Activated CD4-positive, alpha-beta T cell treated with anti-CD3 and anti-CD28 coated beads, Interleukin-2, amount 50 U/mL, for 16 hours (primary cell): ENCODE results near the gene SMYD1.

ENCODE experiments used
- DNase-seq: peaks from one replicate; pipeline ENCODE4 v3.0.0-alpha.2; 2020

The SMYD1 gene

DNA sequence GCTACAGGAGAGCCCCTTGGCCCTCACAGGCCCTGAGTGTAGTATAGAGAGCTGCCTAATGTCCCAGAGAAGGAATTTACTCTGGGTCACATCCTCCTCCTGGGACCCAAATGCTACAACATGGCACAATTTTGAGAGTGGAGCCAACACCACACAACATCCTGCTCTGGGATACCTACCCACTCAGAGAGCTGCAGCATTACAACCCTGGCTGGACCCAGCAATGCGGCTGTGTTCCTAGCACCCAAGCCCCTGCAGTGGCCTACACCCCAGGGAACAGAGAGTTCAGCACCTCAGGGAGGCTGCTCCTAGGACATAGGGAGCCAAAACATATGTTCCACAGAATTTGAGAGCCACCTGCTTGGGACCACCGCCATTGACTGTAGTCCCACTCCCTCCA, 79.5 kb downstream of the SMYD1 start:
- no peak for DNase-seq

DNA sequence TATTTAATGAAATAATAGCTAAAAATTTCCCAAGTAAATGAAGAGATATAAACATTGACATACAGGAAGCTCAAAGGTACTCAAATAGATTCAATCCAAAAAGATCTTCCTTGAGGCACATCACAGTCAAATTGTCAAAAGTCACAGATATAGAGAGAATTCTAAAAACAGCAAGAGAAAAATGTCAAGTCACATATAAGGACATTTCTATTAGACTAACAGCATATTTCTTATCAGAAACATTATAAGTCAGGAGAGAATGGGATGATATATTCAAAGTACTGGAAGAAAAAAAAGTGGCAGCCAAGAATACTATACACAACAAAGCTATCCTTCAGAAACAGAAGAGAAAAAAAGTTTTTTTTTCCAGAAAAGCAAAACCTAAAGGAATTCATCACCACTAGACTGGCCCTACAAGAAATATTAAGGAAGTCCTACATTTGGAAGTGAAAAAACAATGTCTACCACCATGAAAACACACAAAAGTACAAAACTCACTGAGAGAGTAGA, 81.4 kb downstream of the SMYD1 start:
- no peak for DNase-seq

DNA sequence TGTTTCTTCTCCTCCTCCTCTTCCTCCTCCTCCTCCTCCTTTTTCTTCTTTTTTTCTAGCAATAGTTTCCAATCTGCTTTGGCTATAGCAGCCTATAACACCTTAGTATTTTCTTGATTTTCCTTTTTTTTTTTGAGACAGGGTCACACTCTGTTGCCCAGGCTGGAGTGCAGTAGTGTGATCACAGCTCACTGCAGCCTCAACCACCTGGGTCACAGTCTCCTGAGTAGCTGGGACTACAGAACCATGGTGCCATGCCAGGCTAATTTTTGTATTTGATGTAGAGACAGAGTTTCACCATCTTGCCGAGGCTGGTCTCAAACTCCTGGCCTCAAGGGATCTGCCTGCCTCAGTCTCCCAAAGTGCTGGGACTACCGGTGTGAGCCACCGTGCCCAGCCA, 91.9 kb downstream of the SMYD1 start:
- no peak for DNase-seq

DNA sequence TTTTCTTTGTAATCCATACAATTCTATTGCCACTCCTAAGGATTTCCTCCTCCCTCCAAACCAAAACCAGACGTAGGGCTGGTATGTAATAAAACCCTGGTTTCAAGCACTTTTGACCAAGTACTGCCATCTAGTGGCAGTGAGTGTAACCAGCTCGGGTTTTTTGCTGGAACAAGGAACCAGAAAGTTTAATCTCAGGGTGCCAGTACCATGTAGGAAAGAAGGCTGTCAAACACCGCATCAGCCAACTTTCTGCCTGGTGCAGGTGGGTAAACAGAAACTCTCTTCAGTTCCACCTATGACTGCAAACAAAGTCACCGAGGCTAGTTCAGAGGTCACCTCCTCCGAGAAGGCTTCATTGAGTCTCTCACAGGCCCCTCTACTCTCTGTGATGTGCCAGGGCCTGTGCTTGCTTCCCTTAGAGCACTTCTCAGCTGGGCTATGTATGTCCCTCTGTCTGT, 92.4 kb downstream of the SMYD1 start:
- peak; percentile 61 for DNase-seq

DNA sequence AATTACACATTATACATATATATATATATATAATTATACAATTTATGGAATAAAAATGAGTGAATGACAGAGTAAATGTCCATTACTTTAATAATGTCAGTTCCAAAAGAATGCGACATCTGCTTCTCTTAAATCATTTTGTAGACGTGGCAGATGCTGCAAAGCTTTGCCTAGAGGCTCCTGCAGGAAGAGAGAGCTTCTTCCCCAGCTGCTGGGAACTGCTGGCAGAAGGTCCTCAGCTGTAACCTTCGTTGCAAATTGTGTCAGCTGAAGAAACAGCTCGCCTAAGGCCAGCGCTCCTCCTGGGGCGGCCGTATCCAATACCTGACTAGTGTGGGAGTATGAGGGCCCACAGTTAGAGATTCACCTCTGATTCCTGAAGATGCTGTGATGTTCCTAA, 92.9 kb downstream of the SMYD1 start:
- no peak for DNase-seq

DNA sequence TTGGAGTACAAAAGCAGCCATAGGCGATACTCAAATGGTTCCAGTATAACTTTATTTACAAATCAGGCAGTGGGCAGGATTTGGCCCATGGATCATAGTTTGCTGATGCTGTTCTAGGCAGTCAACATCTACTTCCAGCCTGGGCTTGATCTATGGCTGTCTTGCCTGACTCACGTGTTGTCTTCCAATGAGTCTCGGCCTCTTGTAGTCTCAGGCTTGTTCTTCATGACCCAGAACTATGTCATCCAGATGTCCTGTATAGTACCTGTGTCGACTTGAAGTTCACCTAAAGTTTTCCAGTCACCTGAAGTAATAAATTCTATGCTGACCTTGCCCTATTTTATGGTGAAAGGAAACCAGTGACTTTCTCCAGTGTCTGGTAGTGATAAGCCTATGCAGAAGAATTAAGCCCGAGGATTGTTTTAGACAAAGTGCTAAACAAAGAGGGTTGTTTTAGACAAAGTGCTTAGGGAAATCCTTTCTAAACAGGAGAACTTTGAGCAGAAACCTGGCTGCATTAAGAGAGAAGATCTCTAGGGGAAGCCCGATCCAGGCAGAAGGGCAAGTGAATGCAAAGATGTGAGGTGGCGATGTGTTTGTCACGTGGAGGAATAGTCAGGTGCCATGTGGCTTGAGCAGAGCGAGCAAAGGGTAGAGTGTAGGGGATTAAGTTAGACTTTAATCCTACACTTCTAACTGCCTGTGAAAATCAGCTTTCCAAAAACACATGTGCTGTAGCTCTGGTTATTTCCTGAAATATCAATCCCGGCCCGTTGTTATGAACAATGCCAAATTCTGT, 94.0 kb downstream of the SMYD1 start:
- no peak for DNase-seq
